WTC11 (cell line): ENCODE measurements around the gene ST6GALNAC3. TPM values are rescaled to one million over a fixed set of nuclear protein-coding genes. Genes with fewer than 3 reads are reported as not detected.

Experiments used
- ATAC-seq: fragments of 200-7000 bp; cut with Tn5 transposase; 2 replicates; pipeline ENCODE4 v1.10.0; 2021; ENCODE audit warnings: mild to moderate bottlenecking, moderate library complexity
- CTCF ChIA-PET: fragments of 300-600 bp; sonication (Branson Sonifier 250); formaldehyde crosslinking; loops from one replicate; lab custom pipeline; 2021; ENCODE audit warnings: antibody characterized with exemption; lab: Charles Lee
- POLR2A ChIA-PET: fragments of 350-600 bp; sonication (Branson Sonifier 250); formaldehyde crosslinking; loops from one replicate; lab custom pipeline; 2021; ENCODE audit warnings: antibody characterized with exemption; lab: Charles Lee
- DNase-seq: peaks from one replicate; pipeline ENCODE4 v3.0.0; 2021; ENCODE audit warnings: low spot score
- H3K27ac Mint-ChIP-seq: 2 replicates; pipeline ENCODE4 v1.8.0; 2021; ENCODE audit warnings: mixed read lengths
- H3K27me3 Mint-ChIP-seq: 2 replicates; pipeline ENCODE4 v1.8.0; 2021; ENCODE audit warnings: low read depth, mild to moderate bottlenecking, moderate library complexity, mixed read lengths
- H3K36me3 Mint-ChIP-seq: 2 replicates; pipeline ENCODE4 v1.8.0; 2021; ENCODE audit warnings: mixed read lengths
- H3K4me1 Mint-ChIP-seq: 2 replicates; pipeline ENCODE4 v1.8.0; 2022; ENCODE audit warnings: mixed read lengths
- H3K4me3 Mint-ChIP-seq: 2 replicates; pipeline ENCODE4 v1.8.0; 2021; ENCODE audit warnings: mild to moderate bottlenecking, moderate library complexity, mixed read lengths
- H3K9me3 Mint-ChIP-seq: 2 replicates; pipeline ENCODE4 v1.8.0; 2021; ENCODE audit warnings: mixed read lengths
- CBFB ChIP-seq: sonication (generic); formaldehyde crosslinking; IDR thresholded peaks from 2 replicates; pipeline ENCODE4 v1.8.1; 2022; ENCODE audit warnings: mild to moderate bottlenecking, low read depth, missing genetic modification reagents
- CREB1 ChIP-seq: sonication (generic); formaldehyde crosslinking; IDR thresholded peaks from 2 replicates; pipeline ENCODE4 v1.8.0; 2023; ENCODE audit warnings: mild to moderate bottlenecking, missing genetic modification reagents
- ETV6 ChIP-seq: sonication (generic); formaldehyde crosslinking; IDR thresholded peaks from 2 replicates; pipeline ENCODE4 v1.8.1; 2022; ENCODE audit warnings: mild to moderate bottlenecking, missing genetic modification reagents
- JUN ChIP-seq: sonication (generic); formaldehyde crosslinking; IDR thresholded peaks from 2 replicates; pipeline ENCODE4 v1.8.0; 2023; ENCODE audit warnings: mild to moderate bottlenecking, missing genetic modification reagents
- MXD4 ChIP-seq: fragments of 250-450 bp; sonication (Bioruptor Pico); IDR thresholded peaks from 2 replicates; pipeline ENCODE4 v1.8.0; 2021; ENCODE audit warnings: mild to moderate bottlenecking, moderate library complexity, borderline replicate concordance
- NFE2L1 ChIP-seq: sonication (generic); formaldehyde crosslinking; IDR thresholded peaks from 2 replicates; pipeline ENCODE4 v1.8.1; 2023; ENCODE audit warnings: missing genetic modification reagents
- SP1 ChIP-seq: sonication (generic); formaldehyde crosslinking; conservative IDR thresholded peaks from 2 replicates; pipeline ENCODE4 v1.8.1; 2022; ENCODE audit warnings: missing genetic modification reagents
- ZNF416 ChIP-seq: fragments of 250-450 bp; sonication (Bioruptor Pico); IDR thresholded peaks from 2 replicates; pipeline ENCODE4 v1.9.0; 2021; ENCODE audit warnings: mild to moderate bottlenecking, inconsistent platforms
- total RNA-seq: library from RNA; stranded (reverse); gene quantifications from 3 replicates; pipeline ENCODE4 v1.2.3, GENCODE V29; 2021
- TF ChIP-seq, protein P1 (sequence below): fragments of 250-450 bp; sonication (Bioruptor Pico); conservative IDR thresholded peaks from 2 replicates; pipeline ENCODE4 v1.9.0; 2021; ENCODE audit warnings: mild to moderate bottlenecking
- TF ChIP-seq, protein P2 (sequence below): sonication (generic); formaldehyde crosslinking; IDR thresholded peaks from 2 replicates; pipeline ENCODE4 v1.8.1; 2022; ENCODE audit warnings: low read depth, missing genetic modification reagents, borderline replicate concordance
- TF ChIP-seq, protein P3 (sequence below): fragments of 250-450 bp; sonication (Bioruptor Pico); IDR thresholded peaks from 2 replicates; pipeline ENCODE4 v1.8.0; 2021; ENCODE audit warnings: mild to moderate bottlenecking
- TF ChIP-seq, protein P4 (sequence below): sonication (generic); formaldehyde crosslinking; IDR thresholded peaks from 2 replicates; pipeline ENCODE4 v1.8.0; 2023; ENCODE audit warnings: missing genetic modification reagents, mild to moderate bottlenecking, borderline replicate concordance
- TF ChIP-seq, protein P5 (sequence below): sonication (generic); formaldehyde crosslinking; IDR thresholded peaks from 2 replicates; pipeline ENCODE4 v1.8.1; 2023; ENCODE audit warnings: mild to moderate bottlenecking, missing genetic modification reagents
- TF ChIP-seq, protein P6 (sequence below): fragments of 250-450 bp; sonication (Bioruptor Pico); IDR thresholded peaks from 2 replicates; pipeline ENCODE4 v1.9.0; 2021; ENCODE audit warnings: mild to moderate bottlenecking
- TF ChIP-seq, protein P7 (sequence below): sonication (generic); formaldehyde crosslinking; IDR thresholded peaks from 2 replicates; pipeline ENCODE4 v1.8.1; 2022; ENCODE audit warnings: low read depth, mild to moderate bottlenecking, moderate library complexity, missing genetic modification reagents, borderline replicate concordance
- TF ChIP-seq, protein P8 (sequence below): sonication (generic); formaldehyde crosslinking; IDR thresholded peaks from 2 replicates; pipeline ENCODE4 v1.8.0; 2022; ENCODE audit warnings: mild to moderate bottlenecking, missing genetic modification reagents

ST6GALNAC3 gene
- total RNA-seq, 1 experiment from 2014 or later = 11.9 TPM

DNA sequence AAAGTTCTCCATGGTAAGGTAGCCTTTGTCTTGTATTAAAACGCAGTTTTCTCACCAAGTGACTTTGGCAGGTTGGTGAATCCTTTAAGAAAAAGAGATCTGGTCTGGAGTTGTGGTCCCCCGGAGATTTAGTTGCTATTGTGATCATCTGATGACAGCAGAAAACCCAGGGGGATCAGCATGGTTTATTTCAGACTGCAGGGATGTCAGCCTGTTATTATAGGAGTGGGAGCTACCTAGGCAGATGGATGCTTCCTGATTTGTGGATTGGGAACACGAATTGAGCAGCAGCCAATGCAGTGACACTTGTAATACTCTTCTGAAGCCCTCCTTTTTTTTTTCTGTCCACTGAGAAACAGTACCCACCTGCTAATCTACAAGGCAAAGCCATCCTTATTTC lies 150.2 kb downstream of the ST6GALNAC3 start:
- POLR2A ChIA-PET = no interaction called here
- Mint-ChIP-seq H3K4me1 (peaks cover 58% of the 10 kb centered on the region), H3K27me3 (no peaks in the 10 kb centered on the region)
- TF ChIP-seq NFE2L1 (CRISPR knock-in tag) (no peak), CREB1 (no peak), MXD4 (no peak)
- TF ChIP-seq, protein P1, sequence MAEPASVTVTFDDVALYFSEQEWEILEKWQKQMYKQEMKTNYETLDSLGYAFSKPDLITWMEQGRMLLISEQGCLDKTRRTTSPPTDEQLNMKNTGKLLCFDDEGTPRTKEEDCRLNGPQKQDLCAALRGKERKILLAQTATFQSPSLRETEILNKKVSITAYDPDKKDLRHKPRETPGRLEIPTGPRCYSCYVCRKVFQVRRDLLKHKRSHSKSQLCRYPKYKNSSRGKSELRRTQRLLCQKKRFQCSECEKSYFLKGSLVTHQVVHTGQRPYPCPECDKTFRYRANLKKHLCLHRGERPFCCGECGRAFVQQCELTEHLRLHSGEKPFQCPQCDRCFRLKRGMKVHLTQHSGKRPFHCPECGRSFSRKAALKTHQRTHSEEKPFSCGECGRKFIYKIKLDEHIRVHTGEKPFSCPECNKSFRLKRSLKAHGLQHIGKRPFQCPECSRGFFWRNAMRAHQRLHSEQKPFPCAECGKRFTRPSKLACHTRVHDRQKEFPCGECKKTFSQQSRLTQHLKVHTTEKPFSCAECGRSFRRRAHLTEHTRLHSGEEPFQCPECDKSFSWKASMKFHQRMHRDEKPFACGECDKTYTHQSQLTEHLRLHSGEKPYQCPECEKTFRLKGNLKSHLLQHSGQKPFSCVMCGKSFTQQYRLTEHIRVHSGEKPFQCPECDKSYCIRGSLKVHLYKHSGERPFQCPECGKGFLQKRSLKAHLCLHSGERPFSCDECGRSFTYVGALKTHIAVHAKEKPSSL (CRISPR knock-in tag) = no peak
- TF ChIP-seq, protein P2, sequence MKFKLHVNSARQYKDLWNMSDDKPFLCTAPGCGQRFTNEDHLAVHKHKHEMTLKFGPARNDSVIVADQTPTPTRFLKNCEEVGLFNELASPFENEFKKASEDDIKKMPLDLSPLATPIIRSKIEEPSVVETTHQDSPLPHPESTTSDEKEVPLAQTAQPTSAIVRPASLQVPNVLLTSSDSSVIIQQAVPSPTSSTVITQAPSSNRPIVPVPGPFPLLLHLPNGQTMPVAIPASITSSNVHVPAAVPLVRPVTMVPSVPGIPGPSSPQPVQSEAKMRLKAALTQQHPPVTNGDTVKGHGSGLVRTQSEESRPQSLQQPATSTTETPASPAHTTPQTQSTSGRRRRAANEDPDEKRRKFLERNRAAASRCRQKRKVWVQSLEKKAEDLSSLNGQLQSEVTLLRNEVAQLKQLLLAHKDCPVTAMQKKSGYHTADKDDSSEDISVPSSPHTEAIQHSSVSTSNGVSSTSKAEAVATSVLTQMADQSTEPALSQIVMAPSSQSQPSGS (CRISPR knock-in tag) = no peak
- TF ChIP-seq, protein P3, sequence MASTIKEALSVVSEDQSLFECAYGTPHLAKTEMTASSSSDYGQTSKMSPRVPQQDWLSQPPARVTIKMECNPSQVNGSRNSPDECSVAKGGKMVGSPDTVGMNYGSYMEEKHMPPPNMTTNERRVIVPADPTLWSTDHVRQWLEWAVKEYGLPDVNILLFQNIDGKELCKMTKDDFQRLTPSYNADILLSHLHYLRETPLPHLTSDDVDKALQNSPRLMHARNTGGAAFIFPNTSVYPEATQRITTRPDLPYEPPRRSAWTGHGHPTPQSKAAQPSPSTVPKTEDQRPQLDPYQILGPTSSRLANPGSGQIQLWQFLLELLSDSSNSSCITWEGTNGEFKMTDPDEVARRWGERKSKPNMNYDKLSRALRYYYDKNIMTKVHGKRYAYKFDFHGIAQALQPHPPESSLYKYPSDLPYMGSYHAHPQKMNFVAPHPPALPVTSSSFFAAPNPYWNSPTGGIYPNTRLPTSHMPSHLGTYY (CRISPR knock-in tag) = no peak
- TF ChIP-seq, protein P4, sequence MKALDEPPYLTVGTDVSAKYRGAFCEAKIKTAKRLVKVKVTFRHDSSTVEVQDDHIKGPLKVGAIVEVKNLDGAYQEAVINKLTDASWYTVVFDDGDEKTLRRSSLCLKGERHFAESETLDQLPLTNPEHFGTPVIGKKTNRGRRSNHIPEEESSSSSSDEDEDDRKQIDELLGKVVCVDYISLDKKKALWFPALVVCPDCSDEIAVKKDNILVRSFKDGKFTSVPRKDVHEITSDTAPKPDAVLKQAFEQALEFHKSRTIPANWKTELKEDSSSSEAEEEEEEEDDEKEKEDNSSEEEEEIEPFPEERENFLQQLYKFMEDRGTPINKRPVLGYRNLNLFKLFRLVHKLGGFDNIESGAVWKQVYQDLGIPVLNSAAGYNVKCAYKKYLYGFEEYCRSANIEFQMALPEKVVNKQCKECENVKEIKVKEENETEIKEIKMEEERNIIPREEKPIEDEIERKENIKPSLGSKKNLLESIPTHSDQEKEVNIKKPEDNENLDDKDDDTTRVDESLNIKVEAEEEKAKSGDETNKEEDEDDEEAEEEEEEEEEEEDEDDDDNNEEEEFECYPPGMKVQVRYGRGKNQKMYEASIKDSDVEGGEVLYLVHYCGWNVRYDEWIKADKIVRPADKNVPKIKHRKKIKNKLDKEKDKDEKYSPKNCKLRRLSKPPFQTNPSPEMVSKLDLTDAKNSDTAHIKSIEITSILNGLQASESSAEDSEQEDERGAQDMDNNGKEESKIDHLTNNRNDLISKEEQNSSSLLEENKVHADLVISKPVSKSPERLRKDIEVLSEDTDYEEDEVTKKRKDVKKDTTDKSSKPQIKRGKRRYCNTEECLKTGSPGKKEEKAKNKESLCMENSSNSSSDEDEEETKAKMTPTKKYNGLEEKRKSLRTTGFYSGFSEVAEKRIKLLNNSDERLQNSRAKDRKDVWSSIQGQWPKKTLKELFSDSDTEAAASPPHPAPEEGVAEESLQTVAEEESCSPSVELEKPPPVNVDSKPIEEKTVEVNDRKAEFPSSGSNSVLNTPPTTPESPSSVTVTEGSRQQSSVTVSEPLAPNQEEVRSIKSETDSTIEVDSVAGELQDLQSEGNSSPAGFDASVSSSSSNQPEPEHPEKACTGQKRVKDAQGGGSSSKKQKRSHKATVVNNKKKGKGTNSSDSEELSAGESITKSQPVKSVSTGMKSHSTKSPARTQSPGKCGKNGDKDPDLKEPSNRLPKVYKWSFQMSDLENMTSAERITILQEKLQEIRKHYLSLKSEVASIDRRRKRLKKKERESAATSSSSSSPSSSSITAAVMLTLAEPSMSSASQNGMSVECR (CRISPR knock-in tag) = no peak
- TF ChIP-seq, protein P5, sequence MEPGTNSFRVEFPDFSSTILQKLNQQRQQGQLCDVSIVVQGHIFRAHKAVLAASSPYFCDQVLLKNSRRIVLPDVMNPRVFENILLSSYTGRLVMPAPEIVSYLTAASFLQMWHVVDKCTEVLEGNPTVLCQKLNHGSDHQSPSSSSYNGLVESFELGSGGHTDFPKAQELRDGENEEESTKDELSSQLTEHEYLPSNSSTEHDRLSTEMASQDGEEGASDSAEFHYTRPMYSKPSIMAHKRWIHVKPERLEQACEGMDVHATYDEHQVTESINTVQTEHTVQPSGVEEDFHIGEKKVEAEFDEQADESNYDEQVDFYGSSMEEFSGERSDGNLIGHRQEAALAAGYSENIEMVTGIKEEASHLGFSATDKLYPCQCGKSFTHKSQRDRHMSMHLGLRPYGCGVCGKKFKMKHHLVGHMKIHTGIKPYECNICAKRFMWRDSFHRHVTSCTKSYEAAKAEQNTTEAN (CRISPR knock-in tag) = no peak
- TF ChIP-seq, protein P6, sequence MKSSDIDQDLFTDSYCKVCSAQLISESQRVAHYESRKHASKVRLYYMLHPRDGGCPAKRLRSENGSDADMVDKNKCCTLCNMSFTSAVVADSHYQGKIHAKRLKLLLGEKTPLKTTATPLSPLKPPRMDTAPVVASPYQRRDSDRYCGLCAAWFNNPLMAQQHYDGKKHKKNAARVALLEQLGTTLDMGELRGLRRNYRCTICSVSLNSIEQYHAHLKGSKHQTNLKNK (CRISPR knock-in tag) = no peak
- TF ChIP-seq, all 79 proteins: peak for 0
- DNase-seq = no peak
- Mint-ChIP-seq H3K36me3 (no peaks in the 10 kb centered on the region), H3K27ac (0 out of 2 replicates have a peak overlapping the region, but pooled peaks have one; percentile 21), H3K9me3 (peaks cover 7% of the 10 kb centered on the region; the same call in 1 of the 2 replicates), H3K4me3 (no peak overlapping the region)
- CTCF ChIA-PET = no interaction called here
- ATAC-seq = no peak

DNA sequence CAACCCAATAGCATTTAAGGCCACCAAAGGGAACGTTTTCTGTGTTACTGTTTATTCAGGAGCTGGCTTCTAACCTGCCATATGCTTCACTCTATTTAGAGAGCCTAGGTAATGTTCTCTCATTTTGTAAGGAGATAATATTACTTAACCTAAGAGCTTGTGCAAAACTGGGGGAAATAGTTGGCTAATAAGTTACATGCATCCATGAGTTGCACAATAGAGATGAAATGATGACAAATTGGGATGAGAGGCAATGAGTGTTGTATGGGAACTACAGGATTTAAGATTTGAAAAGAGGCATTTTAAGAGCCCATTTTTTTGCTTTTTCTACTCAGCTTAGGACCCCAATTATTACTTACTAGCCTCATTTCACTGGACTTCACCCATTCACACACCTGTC lies 151.0 kb downstream of the ST6GALNAC3 start:
- TF ChIP-seq ETV6 (CRISPR knock-in tag) (no peak), SP1 (no peak), CBFB (no peak), ZNF416 (no peak), JUN (no peak)
- TF ChIP-seq, protein P7, sequence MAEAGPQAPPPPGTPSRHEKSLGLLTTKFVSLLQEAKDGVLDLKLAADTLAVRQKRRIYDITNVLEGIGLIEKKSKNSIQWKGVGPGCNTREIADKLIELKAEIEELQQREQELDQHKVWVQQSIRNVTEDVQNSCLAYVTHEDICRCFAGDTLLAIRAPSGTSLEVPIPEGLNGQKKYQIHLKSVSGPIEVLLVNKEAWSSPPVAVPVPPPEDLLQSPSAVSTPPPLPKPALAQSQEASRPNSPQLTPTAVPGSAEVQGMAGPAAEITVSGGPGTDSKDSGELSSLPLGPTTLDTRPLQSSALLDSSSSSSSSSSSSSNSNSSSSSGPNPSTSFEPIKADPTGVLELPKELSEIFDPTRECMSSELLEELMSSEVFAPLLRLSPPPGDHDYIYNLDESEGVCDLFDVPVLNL (CRISPR knock-in tag) = no peak
- TF ChIP-seq, protein P8, sequence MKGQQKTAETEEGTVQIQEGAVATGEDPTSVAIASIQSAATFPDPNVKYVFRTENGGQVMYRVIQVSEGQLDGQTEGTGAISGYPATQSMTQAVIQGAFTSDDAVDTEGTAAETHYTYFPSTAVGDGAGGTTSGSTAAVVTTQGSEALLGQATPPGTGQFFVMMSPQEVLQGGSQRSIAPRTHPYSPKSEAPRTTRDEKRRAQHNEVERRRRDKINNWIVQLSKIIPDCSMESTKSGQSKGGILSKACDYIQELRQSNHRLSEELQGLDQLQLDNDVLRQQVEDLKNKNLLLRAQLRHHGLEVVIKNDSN (CRISPR knock-in tag) = no peak
- ATAC-seq = no peak
- no peak for DNase-seq
- Mint-ChIP-seq H3K27me3 (no peaks in the 10 kb centered on the region), H3K27ac (no peak overlapping the region), H3K4me1 (peaks cover 66% of the 10 kb centered on the region), H3K4me3 (no peak overlapping the region), H3K9me3 (peaks cover 7% of the 10 kb centered on the region; the same call in 1 of the 2 replicates), H3K36me3 (no peaks in the 10 kb centered on the region)
- CTCF ChIA-PET = no interaction called here
- POLR2A ChIA-PET = no interaction called here
